Limb (tissue), 2 donors: ENCODE results near the gene TNFSF13.
"Not testable (repeated sequence)": the region's sequence is repeated elsewhere in the genome, so short reads cannot be mapped to it uniquely, and the experiment has no call there.

Experiments used
- DNase-seq, 2 donors: peaks; one replicate each; pipeline ENCODE4 v3.0.0-alpha.2; 2016; ENCODE audit errors: extremely low spot score in 2 of 2

The TNFSF13 gene

GRCh38 chr17:7589891-7590691, 31.5 kb downstream of the TNFSF13 start, which contains the start of gene SOX15:
SOX15 (minus strand) TSS chr17:7590094; CDS start chr17:7589676, 418 bp downstream.
- no peak for DNase-seq

GRCh38 chr17:7590743-7591142, 32.2 kb downstream of the TNFSF13 start:
- no peak for DNase-seq

- DNase-seq: no peak
These were observed 33.0 kb downstream of the TNFSF13 start for GRCh38 chr17:7591596-7591995.

- DNase-seq: no peak
These were observed 34.0 kb downstream of the TNFSF13 start for GRCh38 chr17:7592422-7593021.

- DNase-seq: no peak
These were observed 34.7 kb downstream of the TNFSF13 start for GRCh38 chr17:7593296-7593695.

- DNase-seq: not testable (repeated sequence)
These were observed 39.0 kb downstream of the TNFSF13 start for GRCh38 chr17:7597561-7597960.

GRCh38 chr17:7606280-7606679, 47.7 kb downstream of the TNFSF13 start:
- DNase-seq: no peak

GRCh38 chr17:7610641-7611040, 52.1 kb downstream of the TNFSF13 start:
- no peak for DNase-seq
